IMR-90 (cell line): ENCODE results near the gene CAPS2. TPM values are rescaled to one million over a fixed set of nuclear protein-coding genes. Genes with fewer than 3 reads are reported as not detected.

Experiments
- ATAC-seq: fragments of 200-7000 bp; cut with Tn5 transposase; 2 replicates; pipeline ENCODE4 v1.9.1; 2020; ENCODE audit warnings: low read depth, mild to moderate bottlenecking, moderate library complexity
- BruUV-seq: library from RNA; stranded (reverse); fragments of 400-500 nt; replicated peaks from 2 replicates; lab custom pipeline; 2021; lab: Mats Ljungman, UMichigan
- CTCF ChIA-PET: fragments of 300-600 bp; formaldehyde crosslinking; extraction: SDS; loops from one replicate; lab custom pipeline; 2021; ENCODE audit warnings: antibody characterized with exemption; lab: Yijun Ruan, JAX
- POLR2A ChIA-PET: fragments of 300-600 bp; sonication (Branson Sonifier 250); formaldehyde crosslinking; loops from one replicate; lab custom pipeline; 2022; ENCODE audit warnings: antibody characterized with exemption; ENCODE audit not compliant: unreplicated experiment; lab: Charles Lee
- DNase-seq: peaks from one replicate; pipeline ENCODE4 v3.0.0; 2013
- H2AFZ ChIP-seq: replicated peaks from 2 replicates; pipeline ENCODE3; 2013; ENCODE audit warnings: low read length, mild to moderate bottlenecking; ENCODE audit not compliant: poor library complexity
- H2AK5ac ChIP-seq: 2 replicates; pipeline ENCODE4 v1.6.1; 2013; ENCODE audit warnings: low read depth, low read length, inconsistent platforms
- H2AK9ac ChIP-seq: replicated peaks from 2 replicates; pipeline ENCODE3; 2013; ENCODE audit warnings: mild to moderate bottlenecking, low read depth, low read length, moderate library complexity; ENCODE audit not compliant: poor library complexity
- H2BK120ac ChIP-seq: 2 replicates; pipeline ENCODE4 v1.6.1; 2013; ENCODE audit warnings: low read depth, low read length, inconsistent platforms
- H2BK15ac ChIP-seq: 3 replicates; pipeline ENCODE4 v1.6.1; 2013; ENCODE audit warnings: low read depth, low read length, inconsistent platforms
- H2BK20ac ChIP-seq: 2 replicates; pipeline ENCODE4 v1.6.1; 2013; ENCODE audit warnings: low read depth, mild to moderate bottlenecking, inconsistent platforms, low read length, moderate library complexity
- H2BK5ac ChIP-seq: 2 replicates; pipeline ENCODE4 v1.6.1; 2013; ENCODE audit warnings: mild to moderate bottlenecking, low read depth, low read length, inconsistent platforms; ENCODE audit not compliant: poor library complexity, severe bottlenecking
- H3K14ac ChIP-seq: replicated peaks from 2 replicates; pipeline ENCODE4 v1.6.1; 2013; ENCODE audit warnings: low read depth, low read length, inconsistent platforms
- H3K18ac ChIP-seq: 2 replicates; pipeline ENCODE4 v1.6.1; 2013; ENCODE audit warnings: low read depth, low read length, control low read depth
- H3K23ac ChIP-seq: 2 replicates; pipeline ENCODE4 v1.6.1; 2013; ENCODE audit warnings: low read depth, low read length, inconsistent platforms
- H3K27ac ChIP-seq: 2 replicates; pipeline ENCODE4 v1.5.1; 2013; ENCODE audit warnings: mild to moderate bottlenecking, control low read depth, low read length; ENCODE audit not compliant: insufficient read depth
- H3K27me3 ChIP-seq: 2 replicates; pipeline ENCODE4 v1.6.1; 2013; ENCODE audit warnings: low read length; ENCODE audit not compliant: control insufficient read depth, insufficient read depth
- H3K36me3 ChIP-seq: 2 replicates; pipeline ENCODE4 v1.6.1; 2013; ENCODE audit warnings: low read length, mixed read lengths; ENCODE audit not compliant: control insufficient read depth, insufficient read depth
- H3K4ac ChIP-seq: 2 replicates; pipeline ENCODE4 v1.6.1; 2013; ENCODE audit warnings: low read depth, low read length, inconsistent platforms
- H3K4me1 ChIP-seq: 2 replicates; pipeline ENCODE4 v1.6.1; 2013; ENCODE audit warnings: low read length, mixed read lengths; ENCODE audit not compliant: control insufficient read depth, insufficient read depth
- H3K4me2 ChIP-seq: 2 replicates; pipeline ENCODE4 v1.6.1; 2013; ENCODE audit warnings: low read depth, mild to moderate bottlenecking, control low read depth, low read length, moderate library complexity
- H3K4me3 ChIP-seq: 2 replicates; pipeline ENCODE4 v1.5.1; 2013; ENCODE audit warnings: low read depth, mild to moderate bottlenecking, control low read depth, low read length, moderate library complexity; ENCODE audit not compliant: insufficient read depth
- H3K56ac ChIP-seq: 2 replicates; pipeline ENCODE4 v1.6.1; 2013; ENCODE audit warnings: low read length, inconsistent platforms; ENCODE audit not compliant: insufficient read depth; ENCODE audit errors: extremely low read depth
- H3K79me1 ChIP-seq, 2 experiments: 2 replicates each; pipeline ENCODE4 v1.6.1; 2013; ENCODE audit warnings: low read length in 2 of 2, inconsistent platforms in 1 of 2, low read depth in 1 of 2
- H3K9ac ChIP-seq: 2 replicates; pipeline ENCODE4 v1.6.1; 2013; ENCODE audit warnings: low read depth, low read length, control low read depth
- H3K9me1 ChIP-seq: 2 replicates; pipeline ENCODE4 v1.6.1; 2013; ENCODE audit warnings: low read length, inconsistent platforms; ENCODE audit not compliant: insufficient read depth
- H3K9me3 ChIP-seq: 2 replicates; pipeline ENCODE4 v1.6.1; 2013; ENCODE audit warnings: low read length; ENCODE audit not compliant: control insufficient read depth, insufficient read depth
- H4K20me1 ChIP-seq: 2 replicates; pipeline ENCODE4 v1.6.1; 2013; ENCODE audit warnings: low read length, inconsistent platforms; ENCODE audit not compliant: insufficient read depth
- H4K5ac ChIP-seq: 2 replicates; pipeline ENCODE4 v1.6.1; 2013; ENCODE audit warnings: mild to moderate bottlenecking, low read depth, low read length, control low read depth
- H4K8ac ChIP-seq, 2 experiments: 2 replicates each; pipeline ENCODE4 v1.6.1; 2013; ENCODE audit warnings: low read depth in 2 of 2, low read length in 2 of 2, control low read depth in 1 of 2, inconsistent platforms in 1 of 2
- H4K91ac ChIP-seq: 2 replicates; pipeline ENCODE4 v1.6.1; 2013; ENCODE audit warnings: low read depth, low read length, inconsistent platforms; ENCODE audit not compliant: insufficient read depth
- RFX5 ChIP-seq: IDR thresholded peaks from 2 replicates; pipeline ENCODE4 v1.8.0; 2012; ENCODE audit warnings: low read depth, mild to moderate bottlenecking, low read length, moderate library complexity
- WGBS, 2 experiments: methylation state at CpG; one replicate each; pipeline versions ENCODE4 v1.1.5 to v1.1.7; 2013; ENCODE audit warnings: missing lambda C conversion rate in 2 of 2; ENCODE audit not compliant: insufficient read length in 1 of 2; ENCODE audit errors: extremely low coverage in 2 of 2; 5-methylcytosine and 5-hydroxymethylcytosine counted together
- dilution Hi-C: fragments of 300-500 bp; cut with HindIII; formaldehyde crosslinking; loops from one replicate; pipeline ENCODE4 v1.14.3; 2018; ENCODE audit warnings: low sequenced_read_pairs; ENCODE audit not compliant: unreplicated experiment
- in situ Hi-C: fragments of 300-500 bp; cut with MboI; formaldehyde crosslinking; loops from 3 replicates; pipeline ENCODE4 v1.14.3; 2019; ENCODE audit warnings: low sequenced_read_pairs, inconsistent platforms, mixed read lengths
- intact Hi-C: fragments of 100-400 bp; cut with micrococcal nuclease; formaldehyde crosslinking; loops from 2 replicates; pipeline ENCODE4 v1.10.0; 2022
- polyA plus RNA-seq, 3 experiments: library from polyadenylated mRNA; depleted of rRNA; stranded (reverse); fragments of >200 nt; gene quantifications; 2 replicates each; pipeline ENCODE4 v1.2.3, GENCODE V29; 2012; ENCODE audit warnings: low replicate concordance in 1 of 3
- total RNA-seq: library from RNA; depleted of rRNA; stranded (reverse); fragments of >200 nt; gene quantifications from 2 replicates; pipeline ENCODE4 v1.2.3, GENCODE V29; 2012

The CAPS2 gene
- total and polyA plus RNA-seq, 2 of the 4 experiments (the other 2 are of a cell fraction) = 1.2 to 2.7 TPM

DNA sequence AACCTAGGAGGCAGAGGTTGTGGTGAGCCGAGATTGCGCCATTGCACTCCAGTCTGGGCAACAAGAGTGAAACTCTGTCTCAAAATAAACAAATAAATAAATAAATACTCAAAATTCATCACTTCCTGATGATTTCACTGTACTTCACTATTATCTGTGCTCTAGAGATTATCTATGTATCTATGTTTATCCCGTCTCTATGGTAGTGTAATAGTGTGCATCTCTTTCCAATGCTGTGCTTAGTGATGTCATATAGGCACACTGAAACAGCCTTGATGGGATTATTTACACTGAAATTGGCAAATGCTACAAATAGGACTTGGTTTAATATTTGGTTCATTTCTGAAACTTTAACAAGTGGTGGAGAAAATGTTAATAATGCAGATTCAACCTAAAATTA is 6.5 kb downstream of the CAPS2 start:
- no TSS peak for BruUV-seq
- no peak overlapping the region for H4K91ac ChIP-seq
- no peak overlapping the region for H3K23ac ChIP-seq
- H3K36me3 ChIP-seq = no peaks in the 10 kb centered on the region
- dilution Hi-C loops (no loop called here), in situ Hi-C loops (no loop called here), intact Hi-C loops (no loop called here)
- H3K9me1 ChIP-seq = no peaks in the 10 kb centered on the region; the same call in 1 of the 2 replicates
- H3K4me3 ChIP-seq = no peak overlapping the region
- H4K20me1 ChIP-seq = no peaks in the 10 kb centered on the region
- no peak overlapping the region for H2BK20ac ChIP-seq
- CTCF ChIA-PET = no interaction called here
- H3K56ac ChIP-seq = no peak overlapping the region
- no peak overlapping the region for H2AK9ac ChIP-seq
- H2AK5ac ChIP-seq = no peak overlapping the region
- no peak overlapping the region for H3K4ac ChIP-seq
- no peak overlapping the region for H2AFZ ChIP-seq
- no peak overlapping the region for H3K27ac ChIP-seq
- H3K79me1 ChIP-seq = no peaks in the 10 kb centered on the region
- H2BK120ac ChIP-seq = no peak overlapping the region
- no CpG with 5 or more reads among the region's 3 CpGs for WGBS, 2 experiments
- POLR2A ChIA-PET = no interaction called here
- H4K8ac ChIP-seq = no peak overlapping the region
- H3K9ac ChIP-seq = no peak overlapping the region
- no peak overlapping the region for H3K14ac ChIP-seq
- TF ChIP-seq RFX5 = no peak
- H3K4me2 ChIP-seq = no peak overlapping the region
- ATAC-seq (no peak), DNase-seq (no peak)
- H3K18ac ChIP-seq = no peak overlapping the region
- no peak overlapping the region for H4K5ac ChIP-seq
- H3K27me3 ChIP-seq = no peaks in the 10 kb centered on the region
- H3K9me3 ChIP-seq = no peaks in the 10 kb centered on the region
- no peaks in the 10 kb centered on the region for H3K4me1 ChIP-seq
- H2BK15ac ChIP-seq = no peak overlapping the region
- H2BK5ac ChIP-seq = no peak overlapping the region
